Nucleus accumbens (tissue), 56 donors: ENCODE results near the gene METTL16.

Experiments
- DNase-seq, 56 donors: peaks; one replicate each; lab custom pipeline; 2025; lab: John Stamatoyannopoulos, UW

METTL16 gene

DNA sequence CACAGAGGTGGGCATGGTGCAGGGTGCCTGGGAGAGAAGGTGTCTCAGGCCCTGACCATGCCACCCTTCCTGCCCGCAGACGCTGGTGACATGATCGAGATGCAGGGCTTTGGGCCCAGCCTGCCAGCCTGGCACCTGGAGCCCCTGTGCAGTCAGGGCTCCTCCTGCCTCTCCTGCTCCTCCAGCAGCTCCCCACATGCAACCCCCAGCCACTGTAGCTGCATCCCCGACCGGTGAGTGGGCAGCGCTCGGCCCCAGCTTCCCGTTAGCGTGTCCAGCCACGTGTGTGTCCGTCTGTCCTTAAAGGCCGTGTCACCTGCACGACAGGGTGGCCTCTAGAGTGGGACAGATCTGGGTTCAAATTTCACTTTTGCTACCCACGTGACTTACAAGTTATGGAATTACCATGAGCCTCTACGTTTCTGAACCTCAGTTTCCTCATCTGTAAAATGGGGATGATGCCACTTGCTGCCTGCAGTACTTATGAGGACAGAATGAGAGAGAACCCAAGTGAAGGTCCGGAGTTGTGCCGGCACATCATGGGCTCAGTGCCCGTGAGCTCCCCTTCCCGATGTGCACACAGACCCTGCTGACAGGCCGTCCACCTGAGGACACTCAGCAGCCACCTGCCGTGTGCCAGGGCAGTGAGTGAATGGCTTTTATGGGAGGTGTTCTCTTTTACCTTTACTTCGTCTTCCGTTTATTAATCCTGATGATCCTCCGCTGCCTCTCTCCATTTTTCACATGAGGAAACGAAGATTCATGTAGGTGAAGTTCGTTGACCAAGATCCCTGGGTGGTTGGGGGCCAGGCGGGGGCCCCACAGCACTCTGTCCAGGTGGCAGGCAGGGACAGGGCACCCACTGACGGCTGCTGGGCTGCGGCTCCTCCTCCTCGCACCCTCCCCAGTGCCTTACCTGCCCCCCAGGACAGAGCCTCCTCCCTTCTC is 140.2 kb downstream of the METTL16 start:
- DNase-seq: no peak

DNA sequence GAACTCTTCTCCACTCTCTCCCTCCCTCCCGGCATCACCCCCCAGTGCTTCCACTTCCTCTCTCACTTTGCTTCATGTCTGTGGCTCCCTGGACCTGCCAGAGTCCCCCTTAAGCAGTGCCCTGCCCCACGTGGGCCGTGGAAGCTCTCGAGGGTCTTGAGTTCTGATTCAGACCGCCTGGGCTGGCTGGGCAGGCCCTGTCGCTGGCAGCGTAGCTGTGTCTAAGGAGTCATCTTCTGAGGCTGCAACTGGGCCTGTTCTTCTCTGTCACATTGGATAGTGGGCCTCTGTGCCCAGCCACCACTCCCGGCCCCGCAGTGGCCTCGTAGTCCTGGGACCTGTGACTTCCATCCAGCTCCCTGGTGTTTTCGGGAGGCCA is 141.5 kb downstream of the METTL16 start:
- DNase-seq: no peak

DNA sequence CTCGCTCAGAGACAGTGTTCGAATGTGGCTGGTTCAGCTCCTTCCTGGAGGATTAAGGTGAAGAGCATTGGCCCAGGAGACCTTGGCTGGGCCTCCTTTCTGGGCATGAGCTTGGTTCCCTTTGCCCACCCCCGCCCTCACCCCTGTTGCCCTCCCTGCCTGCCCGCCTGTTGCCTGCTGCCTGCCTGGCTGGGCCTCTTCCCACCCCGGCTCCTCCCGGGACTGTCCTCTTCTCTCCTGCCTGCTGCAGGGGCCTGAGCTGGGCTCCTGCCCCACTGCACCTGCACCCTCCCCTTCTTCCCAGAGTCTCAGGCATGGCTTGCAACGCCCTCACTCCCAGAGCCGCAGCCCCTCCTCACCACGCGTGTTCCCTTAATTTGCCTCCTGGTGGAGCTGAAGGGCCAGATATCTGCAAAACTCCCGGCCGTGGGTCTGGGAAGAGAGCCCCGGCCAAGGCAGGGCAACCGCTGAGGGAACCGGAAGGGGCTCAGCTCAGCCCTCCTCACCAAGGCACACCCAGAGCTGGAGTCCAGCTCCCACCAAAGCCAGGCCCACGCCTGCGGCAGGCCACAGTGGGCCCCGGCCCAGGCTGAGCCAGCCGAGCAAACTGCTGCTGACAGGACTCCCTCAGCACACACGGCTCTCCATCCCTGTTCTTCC is 142.0 kb downstream of the METTL16 start:
- no peak for DNase-seq

DNA sequence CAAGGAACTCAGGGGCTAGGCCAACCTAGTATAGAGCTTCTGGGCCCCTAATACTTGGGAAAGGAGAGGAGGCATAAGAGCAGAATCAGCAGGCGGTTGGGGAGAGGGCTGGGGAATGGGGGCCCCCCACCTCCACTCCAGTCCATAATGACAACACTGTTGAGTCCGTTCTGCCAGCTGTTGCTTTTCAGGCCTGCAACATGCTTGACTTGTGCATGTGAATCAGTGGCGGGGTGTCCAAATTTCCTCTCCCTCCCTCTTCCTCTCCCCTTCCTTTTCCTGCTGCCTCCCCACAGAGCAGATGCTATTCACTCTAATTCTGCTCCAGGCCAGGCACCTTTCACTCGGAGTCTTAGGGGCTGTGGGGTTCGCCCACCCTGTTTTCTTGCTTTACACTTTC is 142.6 kb downstream of the METTL16 start:
- DNase-seq: no peak

DNA sequence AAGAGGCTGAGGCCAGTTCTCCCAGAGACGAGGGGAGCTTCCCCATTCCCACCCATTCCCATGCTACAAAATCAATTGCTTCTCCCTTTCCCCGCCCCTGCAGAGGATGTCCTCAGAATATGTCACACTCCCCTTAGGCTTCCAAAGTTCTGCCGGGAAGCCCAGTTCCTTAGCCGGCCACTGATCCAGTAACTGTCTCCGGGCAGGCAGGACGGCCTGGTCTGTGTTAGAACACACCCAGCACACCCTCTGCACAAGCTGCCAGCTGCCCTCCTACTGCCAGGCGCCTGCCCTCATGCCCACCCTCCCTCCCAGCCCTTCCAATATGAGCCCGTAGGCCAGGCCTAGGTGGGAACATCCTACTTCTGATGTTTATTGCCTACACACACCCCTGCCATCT is 143.3 kb downstream of the METTL16 start:
- DNase-seq: no peak

DNA sequence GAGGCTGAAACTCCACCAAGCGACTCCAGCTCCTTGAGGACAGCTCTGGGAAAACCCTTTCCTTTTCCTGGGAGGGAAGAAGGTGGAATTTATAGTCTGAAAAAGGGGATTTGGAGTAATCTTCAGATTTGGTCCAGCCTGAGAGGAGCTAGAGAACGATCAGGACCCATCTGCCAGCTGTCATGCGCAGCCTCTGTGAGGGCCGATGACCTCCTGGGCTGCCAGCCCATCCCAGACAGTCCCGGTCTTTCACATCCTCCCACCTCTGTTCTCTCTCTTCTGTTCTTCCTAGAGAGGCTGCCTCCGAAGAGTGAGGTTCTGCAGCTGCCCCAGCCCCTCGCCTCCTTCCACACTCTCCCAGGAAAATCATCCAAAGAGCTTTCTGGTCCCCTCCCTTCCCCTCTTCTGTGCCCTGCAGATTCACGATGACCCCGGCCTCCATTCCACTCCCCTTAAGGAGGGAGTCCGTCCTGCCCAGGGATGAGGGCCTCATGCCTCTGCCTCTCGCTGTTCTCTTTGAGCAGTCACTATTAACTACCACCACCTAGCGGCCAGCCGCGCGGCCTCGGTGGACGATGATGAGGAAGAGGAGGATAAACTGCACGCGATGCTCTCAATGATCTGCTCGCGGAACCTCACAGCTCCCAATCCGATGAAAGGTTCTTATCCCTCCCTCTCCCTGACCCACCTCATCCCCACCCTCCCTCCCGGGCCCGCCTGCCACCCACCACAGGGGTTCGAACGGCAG is 144.8 kb downstream of the METTL16 start:
- DNase-seq: peak in 4 of 56 donors; percentile 12 to 38 (median 16)
